GM23338 (cell line): ENCODE data around the gene CYSRT1. TPM values are rescaled to one million over a fixed set of nuclear protein-coding genes. Genes with fewer than 3 reads are reported as not detected.

ENCODE experiments used
- ATAC-seq: fragments of 200-7000 bp; cut with Tn5 transposase; 3 replicates; pipeline ENCODE4 v1.9.1; 2020
- DNase-seq: peaks from one replicate; pipeline ENCODE4 v3.0.0-alpha.2; 2015; ENCODE audit warnings: low spot score
- H2AFZ ChIP-seq: fragments of 200-600 bp; sonication (generic); 2 replicates; pipeline ENCODE4 v1.8.0; 2016; ENCODE audit warnings: antibody characterized with exemption, mild to moderate bottlenecking, moderate library complexity
- H3F3A ChIP-seq: fragments of 200-600 bp; sonication (generic); replicated peaks from 2 replicates; pipeline ENCODE4 v1.8.0; 2017; ENCODE audit warnings: antibody characterized with exemption, mixed run types, low read depth
- H3K27ac ChIP-seq: fragments of 200-600 bp; sonication (generic); 2 replicates; pipeline ENCODE4 v1.6.1; 2016; ENCODE audit warnings: low read depth
- H3K27me3 ChIP-seq: fragments of 200-600 bp; sonication (generic); 2 replicates; pipeline ENCODE4 v1.8.0; 2016; ENCODE audit warnings: mild to moderate bottlenecking, mixed run types, moderate library complexity; ENCODE audit not compliant: insufficient read depth
- H3K36me3 ChIP-seq: fragments of 200-600 bp; sonication (generic); 2 replicates; pipeline ENCODE4 v1.8.0; 2016; ENCODE audit warnings: mild to moderate bottlenecking; ENCODE audit not compliant: insufficient read depth
- H3K4me1 ChIP-seq: fragments of 200-600 bp; sonication (generic); 2 replicates; pipeline ENCODE4 v1.8.0; 2016; ENCODE audit warnings: mild to moderate bottlenecking, moderate library complexity; ENCODE audit not compliant: insufficient read depth
- H3K4me2 ChIP-seq: fragments of 200-600 bp; sonication (generic); 2 replicates; pipeline ENCODE4 v1.7.1; 2017; ENCODE audit warnings: mixed run types
- H3K4me3 ChIP-seq: fragments of 200-600 bp; sonication (generic); 2 replicates; pipeline ENCODE4 v1.6.1; 2016; ENCODE audit warnings: mixed run types
- H3K79me2 ChIP-seq: fragments of 200-600 bp; sonication (generic); replicated peaks from 2 replicates; pipeline ENCODE4 v1.8.0; 2017; ENCODE audit warnings: mild to moderate bottlenecking; ENCODE audit not compliant: insufficient read depth
- H3K9me2 ChIP-seq: fragments of 200-600 bp; sonication (generic); 2 replicates; pipeline ENCODE4 v1.8.0; 2017; ENCODE audit not compliant: insufficient read depth
- H4K20me1 ChIP-seq: fragments of 200-600 bp; sonication (generic); replicated peaks from 2 replicates; pipeline ENCODE4 v1.8.0; 2017; ENCODE audit warnings: mild to moderate bottlenecking; ENCODE audit not compliant: insufficient read depth
- H3K27ac Mint-ChIP-seq: 2 replicates; pipeline ENCODE4 v1.8.0; 2020; ENCODE audit warnings: inconsistent platforms, mild to moderate bottlenecking, moderate library complexity, mixed read lengths
- H3K27me3 Mint-ChIP-seq: 3 replicates; pipeline ENCODE4 v1.8.0; 2022; ENCODE audit warnings: low read depth, mild to moderate bottlenecking, moderate library complexity, mixed read lengths, inconsistent platforms; ENCODE audit not compliant: insufficient read depth, poor library complexity
- H3K36me3 Mint-ChIP-seq: 3 replicates; pipeline ENCODE4 v1.8.0; 2021; ENCODE audit warnings: low read depth, mild to moderate bottlenecking, inconsistent platforms, moderate library complexity, mixed read lengths
- H3K4me1 Mint-ChIP-seq: 3 replicates; pipeline ENCODE4 v1.8.0; 2020; ENCODE audit warnings: mild to moderate bottlenecking, inconsistent platforms, mixed read lengths
- H3K4me3 Mint-ChIP-seq: 3 replicates; pipeline ENCODE4 v1.8.0; 2021; ENCODE audit warnings: moderate library complexity, mild to moderate bottlenecking, inconsistent platforms, mixed read lengths
- H3K9me3 Mint-ChIP-seq: 3 replicates; pipeline ENCODE4 v1.8.0; 2020; ENCODE audit warnings: moderate library complexity, mild to moderate bottlenecking, inconsistent platforms, mixed read lengths
- ETS1 ChIP-seq: IDR thresholded peaks from 2 replicates; pipeline ENCODE4 v1.6.1; 2016; ENCODE audit warnings: antibody characterized with exemption
- EZH2 ChIP-seq: fragments of 200-600 bp; sonication (generic); IDR thresholded peaks from one replicate; pipeline ENCODE4 v1.8.0; 2017; ENCODE audit warnings: antibody characterized with exemption, mild to moderate bottlenecking, low read depth; ENCODE audit not compliant: unreplicated experiment
- JUNB ChIP-seq: IDR thresholded peaks from one replicate; pipeline ENCODE4 v1.6.1; 2016; ENCODE audit warnings: antibody characterized with exemption; ENCODE audit not compliant: unreplicated experiment
- NANOG ChIP-seq: IDR thresholded peaks from 2 replicates; pipeline ENCODE4 v1.6.1; 2016; ENCODE audit warnings: antibody characterized with exemption, borderline replicate concordance
- POLR2AphosphoS5 ChIP-seq: IDR thresholded peaks from 2 replicates; pipeline ENCODE4 v1.6.1; 2016; ENCODE audit warnings: antibody characterized with exemption, low read depth
- STAT1 ChIP-seq: IDR thresholded peaks from one replicate; pipeline ENCODE4 v1.6.1; 2016; ENCODE audit warnings: antibody characterized with exemption; ENCODE audit not compliant: unreplicated experiment
- ZNF114 ChIP-seq: fragments of 250-450 bp; sonication (Bioruptor Pico); IDR thresholded peaks from 2 replicates; pipeline ENCODE4 v1.5.0; 2020; ENCODE audit warnings: mild to moderate bottlenecking, moderate library complexity
- ZNF331 ChIP-seq: fragments of 250-450 bp; sonication (Bioruptor Pico); IDR thresholded peaks from 2 replicates; pipeline ENCODE4 v1.5.0; 2020; ENCODE audit warnings: low read depth, mild to moderate bottlenecking, moderate library complexity
- polyA plus RNA-seq: library from polyadenylated mRNA; unstranded; fragments of >200 nt; fragmentation: Nextera tagmentation; extraction: Ambion mirVana; gene quantifications from 2 replicates; pipeline ENCODE4 v1.2.1, GENCODE V29; 2016
- total RNA-seq: library from RNA; depleted of rRNA; stranded (reverse); fragments of >200 nt; shearing (Covaris generic); gene quantifications from 2 replicates; pipeline ENCODE4 v1.2.3, GENCODE V29; 2014
- TF ChIP-seq, protein P1 (sequence below), 2 experiments: fragments of 200-600 bp in 1 of 2; sonication (generic) in 1 of 2; conservative IDR thresholded peaks; 2 replicates each; pipeline versions ENCODE4 v1.5.1 to v1.6.1; 2016 to 2017; ENCODE audit warnings: antibody characterized with exemption in 2 of 2, low read depth in 2 of 2, mild to moderate bottlenecking in 2 of 2, moderate library complexity in 1 of 2
- TF ChIP-seq, protein P2 (sequence below): IDR thresholded peaks from one replicate; pipeline ENCODE4 v1.6.1; 2018; ENCODE audit warnings: antibody characterized with exemption; ENCODE audit not compliant: unreplicated experiment

The CYSRT1 gene
- total and polyA plus RNA-seq, 2 experiments from 2014 or later, result 2.0 to 3.2 TPM

- Histone ChIP-seq H3F3A (peaks cover 16% of the 10 kb centered on the region), H3K4me2 (peak overlapping the region; percentile 94; the same call in 1 of the 2 replicates), H3K79me2 (peaks cover 24% of the 10 kb centered on the region), H3K9me2 (no peaks in the 10 kb centered on the region), H3K4me3 (peak overlapping the region; percentile 96; the same call in 1 of the 2 replicates), H3K27me3 (peaks cover 4% of the 10 kb centered on the region; the same call in 1 of the 2 replicates), H3K4me1 (peaks cover 13% of the 10 kb centered on the region; the same call in 1 of the 2 replicates), H2AFZ (no peak overlapping the region), H4K20me1 (no peaks in the 10 kb centered on the region; the same call in 1 of the 2 replicates), H3K36me3 (peaks cover 9% of the 10 kb centered on the region), H3K27ac (no peak overlapping the region)
- Mint-ChIP-seq H3K9me3 (no peaks in the 10 kb centered on the region; the same call in 2 of the 3 replicates), H3K36me3 (peaks cover 19% of the 10 kb centered on the region), H3K4me1 (peaks cover 9% of the 10 kb centered on the region), H3K27me3 (peaks cover 20% of the 10 kb centered on the region), H3K27ac (no peak overlapping the region), H3K4me3 (peak overlapping the region; percentile 89)
- TF ChIP-seq ZNF331 (CRISPR knock-in tag), result no peak
- TF ChIP-seq ZNF114 (CRISPR knock-in tag), result no peak
- TF ChIP-seq POLR2AphosphoS5, result no peak
- TF ChIP-seq NANOG, result no peak
- TF ChIP-seq, protein P1, sequence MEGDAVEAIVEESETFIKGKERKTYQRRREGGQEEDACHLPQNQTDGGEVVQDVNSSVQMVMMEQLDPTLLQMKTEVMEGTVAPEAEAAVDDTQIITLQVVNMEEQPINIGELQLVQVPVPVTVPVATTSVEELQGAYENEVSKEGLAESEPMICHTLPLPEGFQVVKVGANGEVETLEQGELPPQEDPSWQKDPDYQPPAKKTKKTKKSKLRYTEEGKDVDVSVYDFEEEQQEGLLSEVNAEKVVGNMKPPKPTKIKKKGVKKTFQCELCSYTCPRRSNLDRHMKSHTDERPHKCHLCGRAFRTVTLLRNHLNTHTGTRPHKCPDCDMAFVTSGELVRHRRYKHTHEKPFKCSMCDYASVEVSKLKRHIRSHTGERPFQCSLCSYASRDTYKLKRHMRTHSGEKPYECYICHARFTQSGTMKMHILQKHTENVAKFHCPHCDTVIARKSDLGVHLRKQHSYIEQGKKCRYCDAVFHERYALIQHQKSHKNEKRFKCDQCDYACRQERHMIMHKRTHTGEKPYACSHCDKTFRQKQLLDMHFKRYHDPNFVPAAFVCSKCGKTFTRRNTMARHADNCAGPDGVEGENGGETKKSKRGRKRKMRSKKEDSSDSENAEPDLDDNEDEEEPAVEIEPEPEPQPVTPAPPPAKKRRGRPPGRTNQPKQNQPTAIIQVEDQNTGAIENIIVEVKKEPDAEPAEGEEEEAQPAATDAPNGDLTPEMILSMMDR (conservative IDR thresholded peaks at IDR 0.05; ENCODE audit: low read depth in 2 of 2), result no peak
- TF ChIP-seq, protein P2, sequence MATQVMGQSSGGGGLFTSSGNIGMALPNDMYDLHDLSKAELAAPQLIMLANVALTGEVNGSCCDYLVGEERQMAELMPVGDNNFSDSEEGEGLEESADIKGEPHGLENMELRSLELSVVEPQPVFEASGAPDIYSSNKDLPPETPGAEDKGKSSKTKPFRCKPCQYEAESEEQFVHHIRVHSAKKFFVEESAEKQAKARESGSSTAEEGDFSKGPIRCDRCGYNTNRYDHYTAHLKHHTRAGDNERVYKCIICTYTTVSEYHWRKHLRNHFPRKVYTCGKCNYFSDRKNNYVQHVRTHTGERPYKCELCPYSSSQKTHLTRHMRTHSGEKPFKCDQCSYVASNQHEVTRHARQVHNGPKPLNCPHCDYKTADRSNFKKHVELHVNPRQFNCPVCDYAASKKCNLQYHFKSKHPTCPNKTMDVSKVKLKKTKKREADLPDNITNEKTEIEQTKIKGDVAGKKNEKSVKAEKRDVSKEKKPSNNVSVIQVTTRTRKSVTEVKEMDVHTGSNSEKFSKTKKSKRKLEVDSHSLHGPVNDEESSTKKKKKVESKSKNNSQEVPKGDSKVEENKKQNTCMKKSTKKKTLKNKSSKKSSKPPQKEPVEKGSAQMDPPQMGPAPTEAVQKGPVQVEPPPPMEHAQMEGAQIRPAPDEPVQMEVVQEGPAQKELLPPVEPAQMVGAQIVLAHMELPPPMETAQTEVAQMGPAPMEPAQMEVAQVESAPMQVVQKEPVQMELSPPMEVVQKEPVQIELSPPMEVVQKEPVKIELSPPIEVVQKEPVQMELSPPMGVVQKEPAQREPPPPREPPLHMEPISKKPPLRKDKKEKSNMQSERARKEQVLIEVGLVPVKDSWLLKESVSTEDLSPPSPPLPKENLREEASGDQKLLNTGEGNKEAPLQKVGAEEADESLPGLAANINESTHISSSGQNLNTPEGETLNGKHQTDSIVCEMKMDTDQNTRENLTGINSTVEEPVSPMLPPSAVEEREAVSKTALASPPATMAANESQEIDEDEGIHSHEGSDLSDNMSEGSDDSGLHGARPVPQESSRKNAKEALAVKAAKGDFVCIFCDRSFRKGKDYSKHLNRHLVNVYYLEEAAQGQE, result no peak
- no peak for TF ChIP-seq JUNB
- no peak for TF ChIP-seq EZH2
- TF ChIP-seq STAT1, result no peak
- TF ChIP-seq ETS1, result no peak
- ATAC-seq (no peak), DNase-seq (no peak)
These were observed 31.9 kb downstream of the CYSRT1 start for GRCh38 chr9:137256856-137257255.
